HG02759 (cell line): ENCODE data around the gene SNTG2.
"Not testable (repeated sequence)": the region's sequence is repeated elsewhere in the genome, so short reads cannot be mapped to it uniquely, and the experiment has no call there.

ENCODE experiments used
- ATAC-seq: cut with Tn5 transposase; IDR thresholded peaks from one replicate; pipeline ENCODE4 v1.9.1; 2021; ENCODE audit warnings: mild to moderate bottlenecking, moderate library complexity; ENCODE audit not compliant: unreplicated experiment

Gene SNTG2

GRCh38 chr2:1353543-1353942, 402.9 kb downstream of the SNTG2 start:
- no peak for ATAC-seq

GRCh38 chr2:1360144-1360543, 409.5 kb downstream of the SNTG2 start:
- ATAC-seq, result no peak

- ATAC-seq, result no peak
Measured at GRCh38 chr2:1360557-1361250, 410.1 kb downstream of the SNTG2 start.

GRCh38 chr2:1363367-1363766, 412.7 kb downstream of the SNTG2 start:
- ATAC-seq, result no peak

- no peak for ATAC-seq
Measured at GRCh38 chr2:1366546-1367134, 416.0 kb downstream of the SNTG2 start.

GRCh38 chr2:1367601-1368000, 417.0 kb downstream of the SNTG2 start:
- ATAC-seq, result no peak

GRCh38 chr2:1369905-1370304, 419.3 kb downstream of the SNTG2 start:
- no peak for ATAC-seq

- no peak for ATAC-seq
Measured at GRCh38 chr2:1370461-1370860, 419.8 kb downstream of the SNTG2 start.

GRCh38 chr2:1371082-1371481, 420.4 kb downstream of the SNTG2 start:
- ATAC-seq, result no peak

GRCh38 chr2:1373830-1374229, 423.2 kb downstream of the SNTG2 start:
- no peak for ATAC-seq

GRCh38 chr2:1374287-1374686, 423.6 kb downstream of the SNTG2 start:
- ATAC-seq, result no peak

GRCh38 chr2:1375794-1376193, 425.1 kb downstream of the SNTG2 start:
- no peak for ATAC-seq

GRCh38 chr2:1377473-1377872, 426.8 kb downstream of the SNTG2 start:
- no peak for ATAC-seq

- no peak for ATAC-seq
Measured at GRCh38 chr2:1378456-1379150, 428.0 kb downstream of the SNTG2 start.

- no peak for ATAC-seq
Measured at GRCh38 chr2:1381644-1382043, 431.0 kb downstream of the SNTG2 start.

- not testable (repeated sequence) for ATAC-seq
Measured at GRCh38 chr2:1387954-1388725, 437.5 kb downstream of the SNTG2 start.

- not testable (repeated sequence) for ATAC-seq
Measured at GRCh38 chr2:1390118-1390517, 439.5 kb downstream of the SNTG2 start.

GRCh38 chr2:1393321-1393720, 442.7 kb downstream of the SNTG2 start:
- ATAC-seq, result no peak

GRCh38 chr2:1394709-1395408, 444.2 kb downstream of the SNTG2 start:
- ATAC-seq, result no peak

- ATAC-seq, result no peak
Measured at GRCh38 chr2:1397350-1397749, 446.7 kb downstream of the SNTG2 start.

- no peak for ATAC-seq
Measured at GRCh38 chr2:1398191-1398590, 447.5 kb downstream of the SNTG2 start.
